ENCODE data around the gene APOH. TPM values are rescaled to one million over a fixed set of nuclear protein-coding genes. Genes with fewer than 3 reads are reported as not detected.

APOH gene
- total RNA-seq, 4 donors from 2014 or later: not detected

DNA sequence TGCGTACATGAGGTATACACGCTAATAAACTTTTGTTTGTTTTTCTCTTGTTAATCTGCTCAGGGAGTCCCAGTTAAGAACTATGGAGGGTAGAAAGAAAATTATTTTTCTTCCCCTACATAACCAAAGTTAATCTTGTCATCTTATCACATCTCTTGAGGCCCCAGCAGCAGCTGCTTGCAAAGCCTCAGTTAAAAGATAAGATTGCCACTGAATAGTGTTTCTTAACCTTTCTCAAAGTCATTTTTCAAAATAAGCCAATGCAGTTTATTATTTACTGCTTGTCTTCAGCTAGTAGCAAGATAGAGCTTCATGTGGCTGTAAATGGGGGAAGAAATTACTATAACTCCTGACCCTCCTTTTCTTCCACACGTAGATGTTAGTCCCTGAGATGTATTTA lies 21.5 kb upstream of the APOH start:
- no peak for TF ChIP-seq CTCF (IDR thresholded peaks at IDR 0.05)
- no peak for TF ChIP-seq POLR2A (IDR thresholded peaks at IDR 0.05)
- no peak overlapping the region for H3K4me3 ChIP-seq (ENCODE audit: low read depth, poor library complexity, severe bottlenecking)
- WGBS, 2 donors: 91 to 96% methylated on average over 3 of the region's 3 CpGs
- intact Hi-C loops (cut with DNase I; ENCODE audit: low total_unique reads): no loop called here
- no peak for DNase-seq (ENCODE audit: low spot score in 2 of 2)

- H3K4me3 ChIP-seq (ENCODE audit: low read depth, poor library complexity, severe bottlenecking): no peak overlapping the region
- TF ChIP-seq POLR2A (IDR thresholded peaks at IDR 0.05): no peak
- TF ChIP-seq CTCF (IDR thresholded peaks at IDR 0.05): no peak
- DNase-seq (ENCODE audit: low spot score in 2 of 2): no peak
- WGBS, 2 donors: 58 to 64% methylated on average over 5 of the region's 5 CpGs
- intact Hi-C loops (cut with DNase I; ENCODE audit: low total_unique reads): no loop called here
Observed at GRCh38 chr17:66248285-66248684, 19.1 kb upstream of the APOH start.

GRCh38 chr17:66241839-66242238 lies 12.6 kb upstream of the APOH start:
- WGBS, 2 donors: 67 to 72% methylated on average over 1 of the region's 1 CpG
- no peak overlapping the region for H3K4me3 ChIP-seq (ENCODE audit: low read depth, poor library complexity, severe bottlenecking)
- intact Hi-C loops (cut with DNase I; ENCODE audit: low total_unique reads): no loop called here
- DNase-seq (ENCODE audit: low spot score in 2 of 2): no peak
- TF ChIP-seq CTCF (IDR thresholded peaks at IDR 0.05) (no peak), POLR2A (IDR thresholded peaks at IDR 0.05) (no peak)

- 52 to 54% methylated on average over 3 of the region's 3 CpGs for WGBS, 2 donors
Observed at GRCh38 chr17:66240630-66241029, 11.4 kb upstream of the APOH start.

GRCh38 chr17:66240013-66240412 lies 10.8 kb upstream of the APOH start:
- H3K4me3 ChIP-seq (ENCODE audit: low read depth, poor library complexity, severe bottlenecking): no peak overlapping the region
- intact Hi-C loops (cut with DNase I; ENCODE audit: low total_unique reads): no loop called here
- 64 to 72% methylated on average over 6 of the region's 6 CpGs for WGBS, 2 donors
- no peak for DNase-seq (ENCODE audit: low spot score in 2 of 2)
- no peak for TF ChIP-seq POLR2A (IDR thresholded peaks at IDR 0.05)
- TF ChIP-seq CTCF (IDR thresholded peaks at IDR 0.05): no peak

More at GRCh38 chr17:66240630-66241029, 11.4 kb upstream of the APOH start:
- no peak overlapping the region for H3K4me3 ChIP-seq (ENCODE audit: low read depth, poor library complexity, severe bottlenecking)
- intact Hi-C loops (cut with DNase I; ENCODE audit: low total_unique reads): no loop called here
- no peak for TF ChIP-seq CTCF (IDR thresholded peaks at IDR 0.05)
- TF ChIP-seq POLR2A (IDR thresholded peaks at IDR 0.05): no peak
- no peak for DNase-seq (ENCODE audit: low spot score in 2 of 2)

DNA sequence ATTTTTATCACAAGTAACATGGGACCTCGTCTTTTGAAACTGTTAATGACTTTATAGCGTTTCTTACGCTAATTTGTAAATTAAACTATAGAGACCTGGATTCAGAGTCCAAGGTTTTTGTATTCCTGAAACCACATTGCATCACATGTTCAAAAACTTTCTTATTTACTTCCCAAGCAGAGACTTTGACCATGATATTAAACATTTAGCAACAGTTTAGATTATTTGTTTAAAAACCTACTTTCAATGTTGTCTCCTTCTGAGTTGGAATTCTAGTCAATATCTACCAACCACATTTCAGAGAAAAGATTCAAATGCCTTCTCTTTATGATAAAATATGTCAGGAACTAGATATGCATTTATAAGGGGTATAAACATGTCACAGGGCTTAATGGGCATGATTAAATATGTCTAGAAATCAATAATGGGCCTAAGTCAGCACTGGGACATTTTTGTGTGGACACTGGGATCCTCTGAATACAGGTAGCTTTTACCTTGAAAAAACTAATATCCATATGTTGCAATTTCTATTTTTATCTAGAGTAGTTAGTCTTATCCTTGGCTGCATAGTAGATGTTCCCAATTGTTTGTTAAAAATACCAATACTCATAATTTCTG lies 6.3 kb upstream of the APOH start:
- no peak overlapping the region for H3K4me3 ChIP-seq (ENCODE audit: low read depth, poor library complexity, severe bottlenecking)
- 96 to 97% methylated on average over 3 of the region's 3 CpGs for WGBS, 2 donors
- no peak for TF ChIP-seq POLR2A (IDR thresholded peaks at IDR 0.05)
- no peak for TF ChIP-seq CTCF (IDR thresholded peaks at IDR 0.05)
- intact Hi-C loops (cut with DNase I; ENCODE audit: low total_unique reads): no loop called here
- no peak for DNase-seq (ENCODE audit: low spot score in 2 of 2)
